RWPE1 (cell line): ENCODE measurements around the gene GALNT6.

Source experiments
- CTCF ChIA-PET: fragments of 350-600 bp; sonication (Branson Sonifier 250); formaldehyde crosslinking; extraction: SDS; loops from one replicate; lab custom pipeline; 2021; lab: Yijun Ruan, JAX
- POLR2A ChIA-PET: fragments of 400-600 bp; formaldehyde crosslinking; extraction: SDS; loops from one replicate; lab custom pipeline; 2020; ENCODE audit warnings: antibody characterized with exemption; ENCODE audit not compliant: low non-redundant PET; lab: Yijun Ruan, JAX
- DNase-seq: peaks from one replicate; pipeline ENCODE4 v3.0.0; 2012; ENCODE audit warnings: low spot score
- H3K27ac ChIP-seq: fragments of 450-650 bp; 2 replicates; pipeline ENCODE4 v1.5.1; 2017
- TF ChIP-seq, protein P1 (sequence below): fragments of 450-650 bp; conservative IDR thresholded peaks from 2 replicates; pipeline ENCODE4 v1.5.1; 2017; ENCODE audit warnings: low read depth, mild to moderate bottlenecking

GALNT6 gene

DNA sequence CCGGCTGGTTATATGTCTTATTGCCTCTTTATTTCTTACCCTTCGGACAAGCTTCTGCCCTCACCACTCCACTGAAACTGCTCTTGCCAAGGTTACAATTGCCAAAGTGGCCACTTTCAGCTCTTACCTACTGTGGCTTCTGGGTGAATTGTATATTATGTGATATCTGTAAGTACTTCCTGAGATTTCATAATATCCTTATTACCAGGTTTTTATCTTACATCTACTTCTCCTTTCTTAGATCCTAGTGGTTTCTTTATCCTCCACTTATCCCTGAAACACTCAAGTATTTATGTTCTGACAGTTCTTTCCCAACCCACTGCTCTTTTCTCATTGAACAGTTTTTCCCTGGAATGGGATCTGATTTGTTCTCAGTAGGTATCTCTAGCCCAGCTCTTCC lies 55.3 kb downstream of the GALNT6 start:
- TF ChIP-seq, protein P1, sequence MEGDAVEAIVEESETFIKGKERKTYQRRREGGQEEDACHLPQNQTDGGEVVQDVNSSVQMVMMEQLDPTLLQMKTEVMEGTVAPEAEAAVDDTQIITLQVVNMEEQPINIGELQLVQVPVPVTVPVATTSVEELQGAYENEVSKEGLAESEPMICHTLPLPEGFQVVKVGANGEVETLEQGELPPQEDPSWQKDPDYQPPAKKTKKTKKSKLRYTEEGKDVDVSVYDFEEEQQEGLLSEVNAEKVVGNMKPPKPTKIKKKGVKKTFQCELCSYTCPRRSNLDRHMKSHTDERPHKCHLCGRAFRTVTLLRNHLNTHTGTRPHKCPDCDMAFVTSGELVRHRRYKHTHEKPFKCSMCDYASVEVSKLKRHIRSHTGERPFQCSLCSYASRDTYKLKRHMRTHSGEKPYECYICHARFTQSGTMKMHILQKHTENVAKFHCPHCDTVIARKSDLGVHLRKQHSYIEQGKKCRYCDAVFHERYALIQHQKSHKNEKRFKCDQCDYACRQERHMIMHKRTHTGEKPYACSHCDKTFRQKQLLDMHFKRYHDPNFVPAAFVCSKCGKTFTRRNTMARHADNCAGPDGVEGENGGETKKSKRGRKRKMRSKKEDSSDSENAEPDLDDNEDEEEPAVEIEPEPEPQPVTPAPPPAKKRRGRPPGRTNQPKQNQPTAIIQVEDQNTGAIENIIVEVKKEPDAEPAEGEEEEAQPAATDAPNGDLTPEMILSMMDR, result no peak
- CTCF ChIA-PET, result interaction anchor here (0.6 kb wide), 1 partner anchor 521 kb away, joined by 3 read pairs; no protein-coding TSS in a partner anchor
- no peak overlapping the region for H3K27ac ChIP-seq
- DNase-seq, result no peak
- POLR2A ChIA-PET, result no interaction called here

- H3K27ac ChIP-seq, result no peak overlapping the region
- CTCF ChIA-PET, result no interaction called here
- no peak for DNase-seq
- TF ChIP-seq, protein P1, result no peak
- POLR2A ChIA-PET, result interaction anchor here (0.6 kb wide), 1 partner anchor 226 kb away, joined by 4 read pairs; no protein-coding TSS in a partner anchor
Measured at GRCh38 chr12:51334764-51335163, 56.4 kb downstream of the GALNT6 start.

GRCh38 chr12:51333536-51333935 lies 57.7 kb downstream of the GALNT6 start:
- ChIA-PET POLR2A (no interaction called here), CTCF (no interaction called here)
- TF ChIP-seq, protein P1, result no peak
- DNase-seq, result no peak
- no peak overlapping the region for H3K27ac ChIP-seq

DNA sequence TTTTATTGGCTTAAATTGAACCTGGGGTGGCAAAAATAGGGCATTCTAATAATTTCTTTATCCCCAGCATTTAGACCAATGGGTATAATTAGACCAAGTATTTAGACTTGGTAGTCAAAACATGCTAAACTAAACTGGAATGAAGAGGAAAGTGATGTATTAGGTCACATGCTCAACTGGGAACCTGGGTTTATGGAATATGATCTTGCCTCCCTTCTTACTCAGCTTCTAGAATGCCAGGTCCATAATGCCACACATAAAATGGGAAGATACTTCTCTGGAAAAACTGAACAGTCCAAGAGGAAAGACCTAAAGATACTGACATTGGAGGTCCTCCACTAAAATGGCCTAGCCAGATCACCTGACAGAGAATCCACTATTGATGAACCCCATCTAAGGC lies 61.0 kb downstream of the GALNT6 start:
- TF ChIP-seq, protein P1, result no peak
- no peak for DNase-seq
- ChIA-PET CTCF (no interaction called here), POLR2A (no interaction called here)
- H3K27ac ChIP-seq, result no peak overlapping the region

GRCh38 chr12:51329742-51330141 lies 61.5 kb downstream of the GALNT6 start:
- ChIA-PET POLR2A (no interaction called here), CTCF (no interaction called here)
- H3K27ac ChIP-seq, result no peak overlapping the region
- DNase-seq, result no peak
- TF ChIP-seq, protein P1, result no peak

DNA sequence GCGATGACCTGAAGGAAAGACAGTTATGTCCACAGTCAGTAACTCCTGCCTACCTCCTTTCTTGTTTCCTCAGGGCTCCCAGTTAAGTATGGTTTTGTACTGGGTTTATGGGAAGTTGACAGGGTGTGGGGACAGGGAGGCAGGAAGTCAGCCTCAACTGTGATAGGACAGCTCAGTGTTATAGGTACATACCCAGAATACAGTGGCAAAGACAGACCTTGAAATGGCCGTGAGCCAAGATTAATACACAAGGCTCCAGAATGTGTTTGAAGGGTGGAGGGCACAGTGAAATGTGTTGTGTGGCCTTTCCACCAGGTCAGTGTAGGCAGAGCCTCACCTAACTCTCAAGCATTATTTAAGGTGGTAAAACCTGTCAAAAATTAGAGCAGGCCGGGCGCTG lies 62.6 kb downstream of the GALNT6 start:
- CTCF ChIA-PET, result no interaction called here
- POLR2A ChIA-PET, result no interaction called here
- TF ChIP-seq, protein P1, result no peak
- no peak for DNase-seq
- no peak overlapping the region for H3K27ac ChIP-seq
